Renal pelvis (tissue), 12 donors: Measurements from ENCODE around the gene ZDHHC1. TPM values are rescaled to one million over a fixed set of nuclear protein-coding genes. Genes with fewer than 3 reads are reported as not detected.

Experiments used
- DNase-seq: peaks from one replicate; pipeline ENCODE4 v3.0.0-alpha.2; 2013
- long read RNA-seq, 16 experiments: transcript quantifications; one replicate each; lab custom pipeline, GENCODE V29; 2026
- polyA plus RNA-seq, 3 donors: library from polyadenylated mRNA; unstranded; fragments of 120-200 nt; gene quantifications; one replicate each; pipeline ENCODE4 v1.2.1, GENCODE V29; 2013; ENCODE audit not compliant: insufficient read length in 3 of 3

The ZDHHC1 gene
- 10 to 100 TPM; 14.7 to 18.3 (median 15.4) TPM for polyA plus RNA-seq
- long read RNA-seq, donor 1, partial matches to known transcripts = 0 of 1 reads
- long read RNA-seq, donor 1, other reads (novel, unspliced or antisense) = 0 of 1 reads
- long read RNA-seq, donor 2, partial matches to known transcripts = 56 of 74 reads
- long read RNA-seq, donor 2, other reads (novel, unspliced or antisense) = 15 of 74 reads
- long read RNA-seq, donor 3, partial matches to known transcripts = 0 of 2 reads
- long read RNA-seq, donor 3, other reads (novel, unspliced or antisense) = 0 of 2 reads
- long read RNA-seq, donor 4, partial matches to known transcripts = 0 of 1 reads
- long read RNA-seq, donor 4, other reads (novel, unspliced or antisense) = 0 of 1 reads
- long read RNA-seq, donor 5, partial matches to known transcripts = 0 of 3 reads
- long read RNA-seq, donor 5, other reads (novel, unspliced or antisense) = 0 of 3 reads
- long read RNA-seq, donor 6, partial matches to known transcripts = 132 of 168 reads
- long read RNA-seq, donor 6, other reads (novel, unspliced or antisense) = 33 of 168 reads
- long read RNA-seq, donor 7 = 0 reads
- long read RNA-seq, donor 8, partial matches to known transcripts = 0 of 1 reads
- long read RNA-seq, donor 8, other reads (novel, unspliced or antisense) = 0 of 1 reads
- long read RNA-seq, donor 9, partial matches to known transcripts = 0 of 2 reads
- long read RNA-seq, donor 9, other reads (novel, unspliced or antisense) = 0 of 2 reads
- long read RNA-seq, donor 10, partial matches to known transcripts = 0 of 6 reads
- long read RNA-seq, donor 10, other reads (novel, unspliced or antisense) = 0 of 6 reads
- long read RNA-seq, donor 11, partial matches to known transcripts = 0 of 1 reads
- long read RNA-seq, donor 11, other reads (novel, unspliced or antisense) = 0 of 1 reads
- long read RNA-seq, donor 12, partial matches to known transcripts = 0 of 2 reads
- long read RNA-seq, donor 12, other reads (novel, unspliced or antisense) = 0 of 2 reads
- long read RNA-seq, donor 13, partial matches to known transcripts = 0 of 1 reads
- long read RNA-seq, donor 13, other reads (novel, unspliced or antisense) = 0 of 1 reads
- long read RNA-seq, donor 14 = 0 reads
- long read RNA-seq, donor 15 = 0 reads
- long read RNA-seq, donor 16, partial matches to known transcripts = 0 of 3 reads
- long read RNA-seq, donor 16, other reads (novel, unspliced or antisense) = 0 of 3 reads

GRCh38 chr16:67415872-67416793, at the start of gene ZDHHC1:
TSS of gene ZDHHC1 (minus strand) at chr16:67416477. CDS start at chr16:67407775, 8,702 bp downstream.
- DNase-seq = peak; percentile 71

GRCh38 chr16:67464565-67464964, 48.3 kb upstream of the ZDHHC1 start:
- no peak for DNase-seq

GRCh38 chr16:67463691-67464090, 47.4 kb upstream of the ZDHHC1 start:
- DNase-seq = no peak

GRCh38 chr16:67463059-67463458, 46.8 kb upstream of the ZDHHC1 start:
- no peak for DNase-seq

- DNase-seq = no peak
These were observed 46.0 kb upstream of the ZDHHC1 start for GRCh38 chr16:67462279-67462655.

GRCh38 chr16:67461600-67462278, 45.5 kb upstream of the ZDHHC1 start:
- no peak for DNase-seq

- no peak for DNase-seq
These were observed 44.7 kb upstream of the ZDHHC1 start for GRCh38 chr16:67460961-67461360.

- no peak for DNase-seq
These were observed 43.9 kb upstream of the ZDHHC1 start for GRCh38 chr16:67460168-67460567.

GRCh38 chr16:67459861-67460150, 43.5 kb upstream of the ZDHHC1 start:
- no peak for DNase-seq

- DNase-seq = no peak
These were observed 43.0 kb upstream of the ZDHHC1 start for GRCh38 chr16:67459066-67459860.

- DNase-seq = no peak
These were observed 41.9 kb upstream of the ZDHHC1 start for GRCh38 chr16:67458121-67458641.

- DNase-seq = no peak
These were observed 41.3 kb upstream of the ZDHHC1 start for GRCh38 chr16:67457611-67458010.

GRCh38 chr16:67456391-67457081, 40.3 kb upstream of the ZDHHC1 start:
- DNase-seq = no peak

GRCh38 chr16:67454852-67455251, 38.6 kb upstream of the ZDHHC1 start:
- DNase-seq = no peak

- DNase-seq = no peak
These were observed 37.8 kb upstream of the ZDHHC1 start for GRCh38 chr16:67454104-67454503.

- DNase-seq = no peak
These were observed 35.6 kb upstream of the ZDHHC1 start for GRCh38 chr16:67451704-67452435.

- DNase-seq = no peak
These were observed 34.9 kb upstream of the ZDHHC1 start for GRCh38 chr16:67451061-67451703.

- DNase-seq = no peak
These were observed 33.5 kb upstream of the ZDHHC1 start for GRCh38 chr16:67449739-67450138.
